ENCODE data around the gene FBXO5. TPM values are rescaled to one million over a fixed set of nuclear protein-coding genes. Genes with fewer than 3 reads are reported as not detected.

Gene FBXO5
- total and polyA plus RNA-seq, 7 donors = 0.76 to 1.9 (median 1.3) TPM

GRCh38 chr6:152983637-152984512, 1.0 kb upstream of the FBXO5 start:
- Histone ChIP-seq H3K36me3 (ENCODE audit: insufficient read depth in 1 of 2, low read depth in 1 of 2) (peaks cover 0 to 4% of the 10 kb centered on the region in 2 donors), H3K27ac (peak overlapping the region; percentile 92), H3K27me3 (ENCODE audit: insufficient read depth in 3 of 3, low read length in 2 of 3) (no peaks in the 10 kb centered on the region), H3K9me3 (no peaks in the 10 kb centered on the region), H3K4me1 (peaks cover 24% of the 10 kb centered on the region), H3K4me3 (peak overlapping the region; percentile 82)
- intact Hi-C loops (cut with DNase I) = no loop called here
- DNase-seq = peak; percentile 95 to 98
- peak; percentile 4 to 93 (median 41) for ATAC-seq
- no peak for TF ChIP-seq CTCF (IDR thresholded peaks at IDR 0.05)
- WGBS, 3 donors = 0 to 1% (median 0%) methylated on average over 38 of the region's 38 CpGs

DNA sequence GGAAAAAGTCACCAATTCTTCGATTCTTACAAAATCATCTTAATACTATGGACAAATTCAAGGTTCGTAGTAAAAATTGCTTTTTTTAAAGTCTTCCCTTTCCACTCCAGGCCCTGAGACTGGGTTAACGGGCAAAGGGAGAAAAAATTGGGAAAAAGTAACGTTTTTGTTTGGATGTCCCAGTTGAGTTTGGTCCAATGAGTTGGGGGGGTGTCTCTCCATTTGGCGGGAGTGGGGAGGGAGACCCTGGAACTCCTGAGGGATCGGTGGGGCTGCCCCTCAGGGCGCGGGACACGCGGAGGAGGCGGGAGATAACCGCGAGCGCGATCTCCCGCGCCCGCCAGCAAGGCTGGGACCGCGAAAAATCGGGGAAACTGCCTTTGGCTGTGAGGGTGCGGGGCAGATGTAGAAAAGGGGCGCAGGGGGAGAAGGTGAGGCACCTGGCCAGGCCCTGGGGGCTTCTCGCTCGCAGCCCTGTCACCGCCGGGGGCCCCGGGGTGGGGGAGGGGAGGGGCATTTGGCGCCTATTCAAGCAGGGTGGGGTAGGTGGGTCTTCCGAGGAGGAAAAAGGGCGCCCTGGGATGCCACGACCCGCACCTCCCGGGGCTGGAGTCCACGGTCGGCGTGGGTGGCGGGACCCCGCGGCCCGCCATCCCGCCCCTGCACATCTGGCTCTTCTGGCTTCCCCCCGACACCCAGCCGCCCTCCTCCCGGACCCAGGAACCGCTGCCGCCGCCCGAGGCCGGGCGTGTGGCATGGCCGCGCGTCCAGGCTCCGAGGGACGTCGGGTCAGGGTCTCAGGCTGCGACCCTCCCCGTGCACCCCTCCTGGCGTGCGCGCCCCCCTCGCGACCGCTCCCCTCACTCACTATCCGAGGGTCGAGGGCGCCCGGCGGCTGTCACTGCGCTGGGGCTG, 595 bp downstream of the FBXO5 start:
- Histone ChIP-seq H3K36me3 (ENCODE audit: insufficient read depth in 1 of 2, low read depth in 1 of 2) (peaks cover 0 to 4% of the 10 kb centered on the region in 2 donors), H3K27ac (no peak overlapping the region), H3K9me3 (no peaks in the 10 kb centered on the region), H3K4me3 (peak overlapping the region; percentile 82), H3K4me1 (peaks cover 24% of the 10 kb centered on the region), H3K27me3 (ENCODE audit: insufficient read depth in 3 of 3, low read length in 2 of 3) (no peaks in the 10 kb centered on the region)
- no peak for ATAC-seq
- 6 to 7% (median 6%) methylated on average over 30 to 71 of the region's 71 CpGs for WGBS, 3 donors
- no peak for TF ChIP-seq CTCF (IDR thresholded peaks at IDR 0.05)
- peak; percentile 19 to 55 for DNase-seq
- intact Hi-C loops (cut with DNase I) = no loop called here

DNA sequence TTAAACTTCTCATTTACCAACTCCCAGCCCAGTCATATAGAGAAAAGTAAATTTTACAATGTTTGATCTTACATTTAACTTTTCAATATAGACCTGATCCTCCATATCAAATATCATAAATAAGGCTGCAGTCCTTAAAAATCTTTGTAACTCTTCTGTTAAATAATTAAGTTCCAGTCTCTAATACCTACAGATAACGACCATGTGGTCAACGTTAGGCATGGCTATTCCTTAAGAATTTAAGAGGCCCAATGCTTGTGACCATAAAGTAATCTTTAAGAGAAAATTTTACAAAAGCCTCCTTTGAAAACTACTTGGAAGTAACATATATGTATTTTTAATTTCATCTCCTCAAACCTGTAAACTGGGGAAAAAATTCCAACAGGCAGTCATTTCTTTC, 1.6 kb downstream of the FBXO5 start:
- Histone ChIP-seq H3K4me3 (no peak overlapping the region), H3K4me1 (peaks cover 24% of the 10 kb centered on the region), H3K27ac (no peak overlapping the region), H3K9me3 (no peaks in the 10 kb centered on the region), H3K36me3 (ENCODE audit: insufficient read depth in 1 of 2, low read depth in 1 of 2) (peaks cover 0 to 2% of the 10 kb centered on the region in 2 donors), H3K27me3 (ENCODE audit: insufficient read depth in 3 of 3, low read length in 2 of 3) (no peaks in the 10 kb centered on the region)
- 36 to 41% (median 37%) methylated on average over 2 of the region's 2 CpGs for WGBS, 3 donors
- intact Hi-C loops (cut with DNase I) = no loop called here
- DNase-seq (no peak), ATAC-seq (no peak)
- no peak for TF ChIP-seq CTCF (IDR thresholded peaks at IDR 0.05)

- 48 to 57% (median 52%) methylated on average over 1 of the region's 1 CpG for WGBS, 3 donors
- DNase-seq (no peak), ATAC-seq (no peak)
- Histone ChIP-seq H3K36me3 (ENCODE audit: insufficient read depth in 1 of 2, low read depth in 1 of 2) (no peaks in the 10 kb centered on the region), H3K4me3 (no peak overlapping the region), H3K27ac (no peak overlapping the region), H3K9me3 (no peaks in the 10 kb centered on the region), H3K27me3 (ENCODE audit: insufficient read depth in 3 of 3, low read length in 2 of 3) (no peaks in the 10 kb centered on the region), H3K4me1 (peaks cover 24% of the 10 kb centered on the region)
- no peak for TF ChIP-seq CTCF (IDR thresholded peaks at IDR 0.05)
- intact Hi-C loops (cut with DNase I) = no loop called here
Observed at GRCh38 chr6:152980656-152981055, 2.2 kb downstream of the FBXO5 start.

Data from psoas muscle (tissue), 8 donors.